ENCODE measurements around the gene IQSEC1.

The IQSEC1 gene

DNA sequence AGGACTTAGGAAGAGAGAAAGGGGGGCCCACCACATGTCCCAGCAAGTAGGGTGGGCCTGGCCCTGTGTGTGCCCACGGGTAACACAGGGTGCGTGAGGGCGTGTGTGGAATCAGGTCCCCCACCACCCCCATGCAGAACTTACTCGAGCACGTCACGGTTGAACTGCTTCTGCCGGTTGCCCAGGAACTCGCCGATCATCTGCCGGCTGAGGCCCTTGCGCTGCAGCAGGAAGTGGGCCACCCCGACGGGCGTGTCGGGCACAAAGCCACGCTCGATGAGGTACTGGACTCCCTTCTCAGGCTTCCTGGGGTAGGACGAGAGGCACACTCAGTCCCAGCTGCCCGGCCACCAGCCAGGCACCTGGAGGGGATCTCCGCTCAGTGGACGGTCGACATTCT lies 148.8 kb downstream of the IQSEC1 start:
- H3K27ac ChIP-seq, result no peak overlapping the region

DNA sequence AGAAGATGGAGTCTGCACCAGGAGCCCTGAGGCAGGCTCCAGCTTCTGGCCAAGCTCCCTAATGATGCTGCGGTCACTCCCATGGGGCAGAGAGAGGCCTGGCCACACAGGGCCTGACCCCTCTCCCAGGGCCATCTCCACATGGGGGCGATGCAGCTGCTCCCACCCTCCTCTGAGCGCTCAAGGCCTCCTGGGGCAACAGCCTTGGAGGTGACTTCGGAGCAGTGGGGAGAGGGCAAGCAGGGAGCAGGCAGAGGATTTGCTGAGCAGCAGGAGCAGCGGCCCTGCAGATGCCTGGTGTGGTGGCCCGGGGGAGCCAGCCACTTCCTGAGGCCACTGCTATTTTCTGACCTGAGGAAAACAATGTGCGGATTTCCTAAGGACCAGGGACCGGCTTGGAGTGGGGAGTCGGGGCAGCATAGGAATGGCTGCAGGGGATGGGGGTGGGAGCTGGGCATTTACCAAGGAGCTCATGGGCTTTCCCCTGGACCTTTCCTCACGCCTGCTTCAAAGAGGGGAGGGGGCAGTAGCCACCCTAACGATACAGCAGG lies 150.3 kb downstream of the IQSEC1 start:
- no peak for DNase-seq
- Histone ChIP-seq H3K27me3 (no peaks in the 10 kb centered on the region), H3K9me3 (no peaks in the 10 kb centered on the region), H3K4me3 (no peak overlapping the region), H3K27ac (no peak overlapping the region), H3K36me3 (peaks cover 53 to 93% (median 92%) of the 10 kb centered on the region in 3 donors), H3K4me1 (peaks cover 0 to 14% (median 6%) of the 10 kb centered on the region in 4 donors)
- TF ChIP-seq, protein P1, sequence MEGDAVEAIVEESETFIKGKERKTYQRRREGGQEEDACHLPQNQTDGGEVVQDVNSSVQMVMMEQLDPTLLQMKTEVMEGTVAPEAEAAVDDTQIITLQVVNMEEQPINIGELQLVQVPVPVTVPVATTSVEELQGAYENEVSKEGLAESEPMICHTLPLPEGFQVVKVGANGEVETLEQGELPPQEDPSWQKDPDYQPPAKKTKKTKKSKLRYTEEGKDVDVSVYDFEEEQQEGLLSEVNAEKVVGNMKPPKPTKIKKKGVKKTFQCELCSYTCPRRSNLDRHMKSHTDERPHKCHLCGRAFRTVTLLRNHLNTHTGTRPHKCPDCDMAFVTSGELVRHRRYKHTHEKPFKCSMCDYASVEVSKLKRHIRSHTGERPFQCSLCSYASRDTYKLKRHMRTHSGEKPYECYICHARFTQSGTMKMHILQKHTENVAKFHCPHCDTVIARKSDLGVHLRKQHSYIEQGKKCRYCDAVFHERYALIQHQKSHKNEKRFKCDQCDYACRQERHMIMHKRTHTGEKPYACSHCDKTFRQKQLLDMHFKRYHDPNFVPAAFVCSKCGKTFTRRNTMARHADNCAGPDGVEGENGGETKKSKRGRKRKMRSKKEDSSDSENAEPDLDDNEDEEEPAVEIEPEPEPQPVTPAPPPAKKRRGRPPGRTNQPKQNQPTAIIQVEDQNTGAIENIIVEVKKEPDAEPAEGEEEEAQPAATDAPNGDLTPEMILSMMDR (IDR thresholded peaks at IDR 0.05), result no peak
- intact Hi-C loops (cut with DNase I; ENCODE audit: low total_unique reads), result no loop called here

More for the DNA sequence above, 148.8 kb downstream of the IQSEC1 start:
- no peaks in the 10 kb centered on the region for H3K27me3 ChIP-seq
- no peak for DNase-seq
- intact Hi-C loops (cut with DNase I; ENCODE audit: low total_unique reads), result no loop called here
- TF ChIP-seq, protein P1 (IDR thresholded peaks at IDR 0.05), result no peak
- H3K36me3 ChIP-seq, result peaks cover 46 to 92% (median 83%) of the 10 kb centered on the region in 3 donors
- no peaks in the 10 kb centered on the region for H3K9me3 ChIP-seq
- peaks cover 0 to 17% (median 6%) of the 10 kb centered on the region in 4 donors for H3K4me1 ChIP-seq
- H3K4me3 ChIP-seq, result no peak overlapping the region

DNA sequence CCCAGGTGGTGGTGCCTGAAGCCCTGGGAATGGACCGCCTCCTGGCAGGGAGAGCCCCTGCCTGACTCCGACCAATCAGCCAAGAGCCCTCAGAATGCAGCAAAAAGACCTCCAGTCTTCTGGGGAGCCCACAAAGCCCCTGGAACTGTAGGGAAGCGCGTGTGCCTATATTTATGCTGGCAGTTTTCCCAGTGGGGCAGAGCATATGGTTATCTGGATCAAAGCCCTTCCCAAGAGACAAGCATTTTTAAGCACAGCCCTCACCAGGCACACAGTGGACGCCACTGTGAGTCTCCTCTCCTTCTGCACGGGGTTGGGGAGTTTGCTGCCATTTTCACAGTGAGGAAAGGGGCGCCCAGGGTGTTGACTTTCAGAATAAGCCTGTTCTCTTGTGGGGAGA lies 150.9 kb downstream of the IQSEC1 start:
- intact Hi-C loops (cut with DNase I; ENCODE audit: low total_unique reads), result no loop called here
- H3K36me3 ChIP-seq, result peaks cover 53 to 98% (median 92%) of the 10 kb centered on the region in 3 donors
- no peaks in the 10 kb centered on the region for H3K9me3 ChIP-seq

DNA sequence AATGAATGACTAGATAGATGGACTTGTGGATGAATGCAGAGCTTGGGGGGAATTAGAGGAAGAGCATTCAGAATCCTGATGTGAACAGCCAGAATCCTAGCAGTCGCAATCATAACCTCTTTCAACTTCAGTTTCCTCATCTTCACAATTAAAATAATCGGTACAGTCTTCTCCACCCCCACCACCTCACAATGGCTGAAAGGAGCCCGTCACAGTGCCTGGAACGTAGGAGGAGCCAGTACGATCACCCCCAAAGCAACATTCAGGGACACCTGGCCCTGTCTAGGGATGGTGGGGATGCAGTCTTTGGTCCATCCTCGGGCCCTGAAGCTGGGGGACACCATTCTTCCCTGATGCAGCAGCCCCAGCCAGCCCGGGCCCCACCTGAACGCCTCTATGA lies 151.5 kb downstream of the IQSEC1 start:
- TF ChIP-seq, protein P1 (IDR thresholded peaks at IDR 0.05), result no peak
- H3K27ac ChIP-seq, result no peak overlapping the region
- peaks cover 53 to 99% (median 91%) of the 10 kb centered on the region in 3 donors for H3K36me3 ChIP-seq
- no peaks in the 10 kb centered on the region for H3K9me3 ChIP-seq
- peaks cover 0 to 4% (median under 1%) of the 10 kb centered on the region in 4 donors for H3K4me1 ChIP-seq
- H3K4me3 ChIP-seq, result no peak overlapping the region
- no peaks in the 10 kb centered on the region for H3K27me3 ChIP-seq
- intact Hi-C loops (cut with DNase I; ENCODE audit: low total_unique reads), result no loop called here
- DNase-seq, result no peak

More for the DNA sequence above, 150.9 kb downstream of the IQSEC1 start:
- Histone ChIP-seq H3K27me3 (no peaks in the 10 kb centered on the region), H3K27ac (no peak overlapping the region), H3K4me1 (peaks cover 0 to 10% (median 3%) of the 10 kb centered on the region in 4 donors), H3K4me3 (no peak overlapping the region)
- no peak for DNase-seq
- TF ChIP-seq, protein P1 (IDR thresholded peaks at IDR 0.05), result no peak

DNA sequence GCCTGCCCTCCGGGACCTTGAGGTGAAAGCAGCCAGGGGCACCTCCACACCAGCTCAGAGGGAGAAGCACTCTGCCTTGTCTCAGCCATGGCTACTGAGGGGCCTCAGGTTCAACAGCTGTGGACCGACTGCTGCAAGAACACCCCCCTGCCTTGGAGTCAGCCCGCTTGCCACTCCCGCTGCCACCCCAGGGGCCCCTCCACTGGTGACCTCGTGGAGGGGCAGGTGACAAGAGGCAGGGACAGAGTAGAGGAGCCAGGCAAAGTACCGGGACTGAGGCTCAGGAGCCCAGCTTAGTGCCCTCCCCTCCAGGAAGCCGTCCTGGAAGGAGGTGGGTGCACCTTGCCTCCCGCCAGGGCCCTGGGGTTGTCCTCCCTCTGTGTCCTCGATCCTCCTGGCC lies 152.3 kb downstream of the IQSEC1 start:
- Histone ChIP-seq H3K27me3 (no peaks in the 10 kb centered on the region), H3K27ac (no peak overlapping the region), H3K9me3 (no peaks in the 10 kb centered on the region), H3K4me1 (no peaks in the 10 kb centered on the region), H3K36me3 (peaks cover 53 to 99% (median 90%) of the 10 kb centered on the region in 3 donors), H3K4me3 (no peak overlapping the region)
- no peak for DNase-seq
- TF ChIP-seq, protein P1 (IDR thresholded peaks at IDR 0.05), result no peak
- intact Hi-C loops (cut with DNase I; ENCODE audit: low total_unique reads), result no loop called here
